Adrenal gland (tissue), 12 donors: ENCODE data around the gene FAT1. TPM values are rescaled to one million over a fixed set of nuclear protein-coding genes. Genes with fewer than 3 reads are reported as not detected.
"Not testable (repeated sequence)": the region's sequence is repeated elsewhere in the genome, so short reads cannot be mapped to it uniquely, and the experiment has no call there.

Experiments
- DNase-seq, 7 donors: peaks; one replicate each; pipeline ENCODE4 v3.0.0-alpha.2; 2019 to 2020
- H3K27ac ChIP-seq, 5 donors: fragments of 200-600 bp; sonication (generic) in 4 of 5; 1 replicate in 3 of 5; 2 replicates in 2 of 5; pipeline versions ENCODE4 v1.5.1 to v1.8.0; 2016 to 2020; ENCODE audit warnings: mild to moderate bottlenecking in 1 of 5
- H3K27me3 ChIP-seq: fragments of 200-600 bp; 2 replicates; pipeline ENCODE4 v1.8.0; 2021
- H3K36me3 ChIP-seq, 2 donors: fragments of 200-600 bp; replicated peaks in 1 of 2; 1 replicate in 1 of 2; 2 replicates in 1 of 2; pipeline versions ENCODE4 v1.5.1 to v1.8.0; 2018 to 2022
- H3K4me1 ChIP-seq, 2 donors: fragments of 200-600 bp; replicated peaks in 1 of 2; 1 replicate in 1 of 2; 2 replicates in 1 of 2; pipeline versions ENCODE4 v1.5.1 to v1.8.0; 2018 to 2021
- H3K4me3 ChIP-seq, 4 donors: fragments of 200-600 bp; sonication (generic) in 3 of 4; one replicate each; pipeline ENCODE4 v1.5.1; 2016 to 2018
- H3K9me3 ChIP-seq, 3 donors: fragments of 200-600 bp; sonication (generic) in 1 of 3; replicated peaks in 1 of 3; 1 replicate in 2 of 3; 2 replicates in 1 of 3; pipeline versions ENCODE4 v1.5.1 to v1.8.0; 2016 to 2021
- CTCF ChIP-seq, 6 experiments: fragments of 450-650 bp in 4 of 6; fragments of 200-600 bp in 2 of 6; sonication (generic) in 1 of 6; IDR thresholded peaks; 1 replicate in 5 of 6; 2 replicates in 1 of 6; pipeline versions ENCODE4 v1.5.1 to v1.8.0; 2016 to 2021; ENCODE audit warnings: antibody characterized with exemption in 6 of 6, mild to moderate bottlenecking in 2 of 6, moderate library complexity in 1 of 6
- POLR2A ChIP-seq, 2 donors: fragments of 450-650 bp; IDR thresholded peaks; one replicate each; pipeline ENCODE4 v1.6.1; 2017; ENCODE audit warnings: antibody characterized with exemption in 2 of 2, mild to moderate bottlenecking in 2 of 2, moderate library complexity in 1 of 2
- WGBS, 4 donors: extraction: QIAGEN DNeasy Blood & Tissue Kit in 2 of 4; methylation state at CpG; one replicate each; pipeline versions ENCODE4 v1.1.5 to v1.1.7; 2013 to 2017; 5-methylcytosine and 5-hydroxymethylcytosine counted together
- intact Hi-C, 2 donors: fragments of 100-400 bp; cut with DNase I; formaldehyde crosslinking; loops; one replicate each; pipeline versions ENCODE4 v1.14.1 to v1.15.0; 2022 to 2023
- polyA plus RNA-seq, 3 donors: library from polyadenylated mRNA; stranded (reverse); fragments of 200-250 nt in 2 of 3; fragments of 350-450 nt in 1 of 3; fragmentation: Illumina TruSeq in 1 of 3; extraction: RNeasy Lipid Tissue Mini Kit (QIAGEN cat#74804) in 1 of 3; gene quantifications; one replicate each; pipeline ENCODE4 v1.2.3, GENCODE V29; 2013 to 2014
- total RNA-seq, 9 donors: library from RNA; depleted of rRNA in 4 of 9; stranded (reverse); fragments of >200 nt in 4 of 9; fragments of 120-200 nt in 1 of 9; fragmentation: NEBNext Ultra II Directional in 1 of 9; extraction: Animal tissue kit (Norgen Biotek cat#: 25700) in 1 of 9; gene quantifications; one replicate each; pipeline versions ENCODE4 v1.1.0 to v1.2.4, GENCODE V29; 2013 to 2023
- donor health status: healthy with polysubstance abuse.
- donor health status: Bipolar disorder and iron deficiency.
- donor health status: DM: yes; HTN: yes; CAD: no.
- donor health status: DM: no; HTN: no; CAD: no.
- donor health status: DM: no; HTN: no; CAD: no.
- donor health status: DM: yes; HTN: yes; CAD: no.

Gene FAT1
- total and polyA plus RNA-seq, 12 donors = 0.79 to 147 (median 6.3) TPM

GRCh38 chr4:186764457-186764856 is 40.8 kb upstream of the FAT1 start:
- H3K27me3 ChIP-seq = no peaks in the 10 kb centered on the region
- no peaks in the 10 kb centered on the region for H3K36me3 ChIP-seq
- no peak overlapping the region for H3K27ac ChIP-seq
- TF ChIP-seq POLR2A (IDR thresholded peaks at IDR 0.05) = no peak
- no peak for TF ChIP-seq CTCF (IDR thresholded peaks at IDR 0.05)
- intact Hi-C loops = no loop called here
- no peak for DNase-seq
- no peak overlapping the region for H3K4me3 ChIP-seq
- H3K4me1 ChIP-seq = no peaks in the 10 kb centered on the region
- no peaks in the 10 kb centered on the region for H3K9me3 ChIP-seq
- 74 to 88% (median 76%) methylated on average over 4 of the region's 4 CpGs for WGBS, 4 donors

- no peak for TF ChIP-seq CTCF (IDR thresholded peaks at IDR 0.05)
- no peak for TF ChIP-seq POLR2A (IDR thresholded peaks at IDR 0.05)
- H3K27me3 ChIP-seq = no peaks in the 10 kb centered on the region
- intact Hi-C loops = no loop called here
- no peak overlapping the region for H3K4me3 ChIP-seq
- no peaks in the 10 kb centered on the region for H3K9me3 ChIP-seq
- no peaks in the 10 kb centered on the region for H3K36me3 ChIP-seq
- no peaks in the 10 kb centered on the region for H3K4me1 ChIP-seq
- no peak overlapping the region for H3K27ac ChIP-seq
- DNase-seq = no peak
- 75 to 87% (median 84%) methylated on average over 4 of the region's 4 CpGs for WGBS, 4 donors
Observed at GRCh38 chr4:186762865-186763264, 39.2 kb upstream of the FAT1 start.

GRCh38 chr4:186762361-186762760 is 38.7 kb upstream of the FAT1 start:
- DNase-seq = no peak
- 54 to 70% (median 66%) methylated on average over 2 of the region's 2 CpGs for WGBS, 4 donors
- H3K27me3 ChIP-seq = no peaks in the 10 kb centered on the region
- H3K4me1 ChIP-seq = no peaks in the 10 kb centered on the region
- TF ChIP-seq CTCF (IDR thresholded peaks at IDR 0.05) = no peak
- TF ChIP-seq POLR2A (IDR thresholded peaks at IDR 0.05) = no peak
- H3K9me3 ChIP-seq = no peaks in the 10 kb centered on the region
- H3K4me3 ChIP-seq = no peak overlapping the region
- H3K36me3 ChIP-seq = no peaks in the 10 kb centered on the region
- intact Hi-C loops = no loop called here
- H3K27ac ChIP-seq = no peak overlapping the region

- DNase-seq, H3K9me3 ChIP-seq, H3K4me1 ChIP-seq, H3K4me3 ChIP-seq, H3K36me3 ChIP-seq, intact Hi-C loops, H3K27me3 ChIP-seq, H3K27ac ChIP-seq: not testable (repeated sequence)
- 72 to 83% (median 78%) methylated on average over 2 of the region's 2 CpGs for WGBS, 4 donors
Observed at GRCh38 chr4:186761956-186762355, 38.3 kb upstream of the FAT1 start.

GRCh38 chr4:186761393-186761792 is 37.7 kb upstream of the FAT1 start:
- Histone ChIP-seq H3K4me1 (no peaks in the 10 kb centered on the region), H3K27me3 (no peaks in the 10 kb centered on the region), H3K36me3 (no peaks in the 10 kb centered on the region), H3K4me3 (no peak overlapping the region), H3K9me3 (no peaks in the 10 kb centered on the region), H3K27ac (no peak overlapping the region)
- TF ChIP-seq POLR2A (IDR thresholded peaks at IDR 0.05) = no peak
- no peak for TF ChIP-seq CTCF (IDR thresholded peaks at IDR 0.05)
- 88 to 94% (median 89%) methylated on average over 3 of the region's 3 CpGs for WGBS, 4 donors
- DNase-seq = no peak
- intact Hi-C loops = no loop called here
